AG04449 (cell line): ENCODE data around the gene C16orf89.

Experiments used
- CTCF ChIA-PET: fragments of 350-600 bp; formaldehyde crosslinking; extraction: SDS; loops from one replicate; lab custom pipeline; 2021; ENCODE audit warnings: antibody characterized with exemption; lab: Yijun Ruan, JAX
- POLR2A ChIA-PET: fragments of 400-600, 350-600 bp; formaldehyde crosslinking; extraction: SDS; loops from one replicate; lab custom pipeline; 2020; ENCODE audit warnings: antibody characterized with exemption, inconsistent platforms; lab: Yijun Ruan, JAX
- DNase-seq: peaks from one replicate; pipeline ENCODE4 v3.0.0-alpha.2; 2010; ENCODE audit warnings: low read depth, low spot score
- H3K4me3 ChIP-seq: 2 replicates; pipeline ENCODE4 v1.5.1; 2011; ENCODE audit warnings: low read depth, mild to moderate bottlenecking, control low read depth, low read length
- CTCF ChIP-seq: IDR thresholded peaks from one replicate; pipeline ENCODE4 v1.5.1; 2011; ENCODE audit warnings: mild to moderate bottlenecking, moderate library complexity, low read length, control low read depth, inconsistent platforms; ENCODE audit not compliant: insufficient read depth; ENCODE audit errors: missing control alignments

C16orf89 gene

GRCh38 chr16:5031601-5032000 is 34.2 kb downstream of the C16orf89 start:
- ChIA-PET CTCF (interaction anchor here (1.1 kb wide), 1 partner anchor 76 kb away, joined by 3 read pairs; no protein-coding TSS in a partner anchor), POLR2A (no interaction called here)
- no peak for DNase-seq
- no peak for TF ChIP-seq CTCF
- H3K4me3 ChIP-seq = no peak overlapping the region

DNA sequence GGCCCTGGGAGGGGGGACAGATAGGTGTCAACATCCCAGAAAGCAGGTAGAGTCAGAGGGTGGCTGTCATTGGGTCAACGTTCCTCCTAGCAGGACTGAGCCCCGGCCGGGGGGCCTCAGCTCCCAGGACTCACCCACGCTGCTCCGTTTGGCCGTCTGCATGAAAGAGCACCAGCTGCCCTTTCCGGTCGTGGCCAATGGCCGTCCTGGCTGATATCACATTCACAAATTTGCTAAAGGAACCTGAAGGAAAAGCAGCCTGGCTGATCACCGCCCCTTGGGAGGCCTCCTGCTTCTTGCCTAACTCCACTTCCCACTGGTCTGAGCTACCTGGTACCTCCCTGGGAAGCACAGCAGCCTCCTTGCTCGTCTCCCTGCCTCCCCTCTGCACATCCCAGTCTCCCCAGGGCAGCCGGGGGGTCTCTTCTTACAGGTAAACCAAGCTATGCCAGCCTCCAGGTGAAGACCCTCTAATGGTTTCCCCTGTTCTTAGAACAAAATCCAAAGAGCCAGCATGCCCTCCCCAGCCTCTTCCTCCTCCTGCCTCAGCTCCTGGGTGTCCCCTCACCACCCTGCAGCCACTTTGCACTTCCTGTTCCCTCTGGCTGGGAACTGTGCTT is 35.4 kb downstream of the C16orf89 start:
- ChIA-PET CTCF (interaction anchor here (1.2 kb wide), 1 partner anchor 54 kb away, joined by 3 read pairs; no protein-coding TSS in a partner anchor), POLR2A (no interaction called here)
- TF ChIP-seq CTCF = no peak
- DNase-seq = no peak
- no peak overlapping the region for H3K4me3 ChIP-seq

DNA sequence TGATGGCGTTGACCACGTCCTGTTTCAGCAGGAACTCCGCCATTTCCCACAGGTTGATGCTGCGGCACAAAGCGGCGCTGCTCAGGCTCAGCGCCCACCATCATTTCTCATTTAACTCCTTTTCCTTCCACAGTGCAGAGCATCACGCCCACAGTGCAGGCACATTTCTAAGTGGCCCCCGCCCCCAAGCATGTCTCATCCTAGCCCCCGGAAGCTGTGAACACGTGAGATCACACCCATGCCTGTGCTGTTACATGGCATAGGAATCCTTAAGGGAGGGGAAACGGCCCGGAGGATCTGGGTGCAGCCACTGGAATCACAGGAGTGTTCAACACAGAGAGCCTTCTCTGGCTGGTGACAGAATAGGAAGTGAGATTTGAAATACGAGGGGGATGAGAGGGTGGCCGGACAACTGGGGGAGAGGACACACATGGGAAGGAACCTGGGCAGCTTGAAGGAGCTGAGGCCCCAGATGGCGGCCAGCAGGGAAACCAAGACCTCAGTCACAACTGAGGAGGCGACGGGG is 36.7 kb downstream of the C16orf89 start:
- TF ChIP-seq CTCF = no peak
- DNase-seq = no peak
- ChIA-PET POLR2A (interaction anchor here (0.7 kb wide), 1 partner anchor 8 kb away, joined by 3 read pairs; no protein-coding TSS in a partner anchor), CTCF (no interaction called here)
- no peak overlapping the region for H3K4me3 ChIP-seq

- no peak overlapping the region for H3K4me3 ChIP-seq
- ChIA-PET CTCF (no interaction called here), POLR2A (no interaction called here)
- no peak for DNase-seq
- no peak for TF ChIP-seq CTCF
Measured at GRCh38 chr16:5027575-5028235, 38.1 kb downstream of the C16orf89 start.

DNA sequence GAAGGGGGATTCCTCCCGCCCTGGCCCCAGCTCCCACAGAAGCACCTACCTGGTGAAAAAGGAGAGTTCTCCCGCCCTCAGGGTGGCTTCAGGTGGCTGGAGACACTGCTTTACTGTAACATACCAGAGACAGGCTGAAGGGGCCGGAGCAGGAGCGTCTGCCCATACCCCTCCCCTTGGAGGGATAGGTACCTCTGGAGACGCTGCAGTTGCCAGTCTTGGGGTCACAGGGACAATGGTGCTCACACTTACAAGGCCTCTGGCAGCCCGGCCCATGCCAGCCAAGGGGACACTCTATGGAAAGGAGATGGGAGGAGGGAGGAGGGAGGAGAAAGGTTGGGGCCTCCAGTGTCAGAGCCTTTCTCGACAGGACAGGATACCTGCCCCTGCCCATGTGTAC is 38.7 kb downstream of the C16orf89 start:
- ChIA-PET POLR2A (no interaction called here), CTCF (no interaction called here)
- no peak overlapping the region for H3K4me3 ChIP-seq
- no peak for DNase-seq
- TF ChIP-seq CTCF = no peak

- POLR2A ChIA-PET = no interaction called here
- CTCF ChIA-PET = no interaction called here
Measured at GRCh38 chr16:5026664-5027063, 39.1 kb downstream of the C16orf89 start.

More at GRCh38 chr16:5026664-5027063, 39.1 kb downstream of the C16orf89 start:
- no peak for TF ChIP-seq CTCF
- DNase-seq = no peak
- H3K4me3 ChIP-seq = no peak overlapping the region
